HEK293T (cell line): ENCODE measurements around the gene KCNMB4.

Experiments
- CTCF ChIA-PET: fragments of 350-600 bp; formaldehyde crosslinking; extraction: SDS; loops from one replicate; lab custom pipeline; 2021; ENCODE audit warnings: antibody characterized with exemption, inconsistent platforms; lab: Yijun Ruan, JAX
- POLR2A ChIA-PET: fragments of 350-600 bp; formaldehyde crosslinking; extraction: SDS; loops from one replicate; lab custom pipeline; 2020; ENCODE audit warnings: antibody characterized with exemption, inconsistent platforms; lab: Yijun Ruan, JAX
- DNase-seq: peaks from one replicate; pipeline ENCODE4 v3.0.0; 2012; ENCODE audit warnings: mixed read lengths; ENCODE audit errors: extremely low spot score
- ARNT ChIP-seq: fragments of 450-650 bp; IDR thresholded peaks from 2 replicates; pipeline ENCODE4 v1.6.1; 2017; ENCODE audit warnings: mild to moderate bottlenecking
- BHLHE40 ChIP-seq: fragments of 450-650 bp; IDR thresholded peaks from 2 replicates; pipeline ENCODE4 v1.6.1; 2016; ENCODE audit warnings: mild to moderate bottlenecking, moderate library complexity, borderline replicate concordance
- CTBP1 ChIP-seq: fragments of 450-650 bp; IDR thresholded peaks from 2 replicates; pipeline ENCODE4 v1.6.1; 2016; ENCODE audit warnings: borderline replicate concordance
- ELF4 ChIP-seq: fragments of 450-650 bp; IDR thresholded peaks from 2 replicates; pipeline ENCODE4 v1.6.1; 2017; ENCODE audit warnings: antibody characterized with exemption
- FOXA1 ChIP-seq: fragments of 450-650 bp; IDR thresholded peaks from 2 replicates; pipeline ENCODE4 v1.6.1; 2016; ENCODE audit warnings: mild to moderate bottlenecking
- FOXK2 ChIP-seq: fragments of 450-650 bp; IDR thresholded peaks from 2 replicates; pipeline ENCODE4 v1.6.1; 2016; ENCODE audit warnings: mild to moderate bottlenecking
- FOXM1 ChIP-seq: fragments of 450-650 bp; IDR thresholded peaks from 2 replicates; pipeline ENCODE4 v1.6.1; 2017; ENCODE audit warnings: mild to moderate bottlenecking, borderline replicate concordance
- HDGF ChIP-seq: fragments of 450-650 bp; IDR thresholded peaks from 2 replicates; pipeline ENCODE4 v1.6.1; 2017; ENCODE audit warnings: antibody characterized with exemption, borderline replicate concordance
- L3MBTL2 ChIP-seq: fragments of 450-650 bp; conservative IDR thresholded peaks from 2 replicates; pipeline ENCODE4 v1.6.1; 2016; ENCODE audit warnings: mild to moderate bottlenecking
- LEF1 ChIP-seq: fragments of 450-650 bp; IDR thresholded peaks from 2 replicates; pipeline ENCODE4 v1.6.1; 2017; ENCODE audit warnings: mild to moderate bottlenecking, borderline replicate concordance
- NFRKB ChIP-seq: fragments of 450-650 bp; IDR thresholded peaks from 2 replicates; pipeline ENCODE4 v1.6.1; 2016; ENCODE audit warnings: mild to moderate bottlenecking, moderate library complexity
- SP1 ChIP-seq: fragments of 450-650 bp; IDR thresholded peaks from 2 replicates; pipeline ENCODE4 v1.6.1; 2017
- SUZ12 ChIP-seq: fragments of 450-650 bp; IDR thresholded peaks from 2 replicates; pipeline ENCODE4 v1.6.1; 2016; ENCODE audit warnings: mild to moderate bottlenecking
- TARDBP ChIP-seq: fragments of 450-650 bp; IDR thresholded peaks from 2 replicates; pipeline ENCODE4 v1.6.1; 2016
- ZNF384 ChIP-seq: fragments of 450-650 bp; IDR thresholded peaks from 2 replicates; pipeline ENCODE4 v1.6.1; 2016
- TF ChIP-seq, protein P1 (sequence below): fragments of 450-650 bp; IDR thresholded peaks from 2 replicates; pipeline ENCODE4 v1.6.1; 2016

The KCNMB4 gene

DNA sequence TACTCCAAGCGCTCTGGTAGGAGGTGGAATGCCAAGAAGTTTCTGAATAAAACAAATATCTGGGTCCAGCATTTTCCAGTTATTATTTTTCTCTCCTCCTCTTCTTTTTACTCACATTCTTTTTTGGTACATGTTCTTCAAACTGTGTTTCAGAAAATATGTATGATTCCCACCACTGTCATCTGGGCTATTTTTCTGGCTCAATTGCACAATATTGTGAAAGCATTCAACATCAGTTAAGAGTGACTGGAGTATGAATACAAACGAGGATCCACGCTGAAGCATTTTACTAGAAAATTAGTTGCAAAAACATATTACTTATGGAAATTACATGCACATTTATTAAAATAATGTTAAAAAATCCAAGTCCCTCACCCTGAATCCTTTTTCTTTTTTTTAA lies 61.5 kb downstream of the KCNMB4 start:
- DNase-seq = no peak
- TF ChIP-seq ELF4 (no peak), NFRKB (no peak), LEF1 (no peak), FOXM1 (no peak), TARDBP (no peak), SUZ12 (no peak), BHLHE40 (no peak), ARNT (no peak), SP1 (no peak), HDGF (no peak), FOXK2 (no peak), ZNF384 (no peak), L3MBTL2 (no peak)
- TF ChIP-seq, protein P1, sequence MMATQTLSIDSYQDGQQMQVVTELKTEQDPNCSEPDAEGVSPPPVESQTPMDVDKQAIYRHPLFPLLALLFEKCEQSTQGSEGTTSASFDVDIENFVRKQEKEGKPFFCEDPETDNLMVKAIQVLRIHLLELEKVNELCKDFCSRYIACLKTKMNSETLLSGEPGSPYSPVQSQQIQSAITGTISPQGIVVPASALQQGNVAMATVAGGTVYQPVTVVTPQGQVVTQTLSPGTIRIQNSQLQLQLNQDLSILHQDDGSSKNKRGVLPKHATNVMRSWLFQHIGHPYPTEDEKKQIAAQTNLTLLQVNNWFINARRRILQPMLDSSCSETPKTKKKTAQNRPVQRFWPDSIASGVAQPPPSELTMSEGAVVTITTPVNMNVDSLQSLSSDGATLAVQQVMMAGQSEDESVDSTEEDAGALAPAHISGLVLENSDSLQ = no peak
- ChIA-PET POLR2A (no interaction called here), CTCF (no interaction called here)

DNA sequence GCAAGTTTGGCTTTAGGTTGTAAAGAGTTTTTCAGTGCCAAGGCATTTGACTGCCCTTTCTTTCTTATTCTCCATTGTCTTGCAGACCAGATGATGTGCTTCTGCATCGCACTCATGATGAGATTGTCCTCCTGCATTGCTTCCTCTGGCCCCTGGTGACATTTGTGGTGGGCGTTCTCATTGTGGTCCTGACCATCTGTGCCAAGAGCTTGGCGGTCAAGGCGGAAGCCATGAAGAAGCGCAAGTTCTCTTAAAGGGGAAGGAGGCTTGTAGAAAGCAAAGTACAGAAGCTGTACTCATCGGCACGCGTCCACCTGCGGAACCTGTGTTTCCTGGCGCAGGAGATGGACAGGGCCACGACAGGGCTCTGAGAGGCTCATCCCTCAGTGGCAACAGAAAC lies 64.3 kb downstream of the KCNMB4 start:
- POLR2A ChIA-PET = no interaction called here
- no peak for DNase-seq
- TF ChIP-seq LEF1 (no peak), FOXM1 (no peak), SP1 (no peak), BHLHE40 (no peak)
- CTCF ChIA-PET = no interaction called here

DNA sequence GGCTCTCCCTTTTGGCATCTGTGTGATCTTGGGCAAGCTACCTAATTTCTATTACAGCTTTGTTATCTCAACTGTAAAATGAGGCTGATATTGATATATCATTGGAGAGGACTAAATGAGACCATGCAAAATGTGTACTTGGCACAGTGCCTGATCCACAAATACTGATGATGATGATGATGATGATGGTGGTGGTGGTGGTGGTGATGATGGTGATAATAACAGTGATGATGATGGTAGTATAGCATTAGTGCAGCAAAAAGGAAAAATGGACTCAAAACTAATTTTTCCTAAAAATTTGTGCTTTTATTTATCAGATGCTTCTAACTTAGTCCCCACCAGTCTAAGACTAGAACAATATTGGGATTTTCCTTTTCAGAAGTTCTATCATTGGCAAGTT lies 70.7 kb downstream of the KCNMB4 start:
- POLR2A ChIA-PET = no interaction called here
- CTCF ChIA-PET = no interaction called here
- TF ChIP-seq LEF1 (no peak), HDGF (no peak), TARDBP (no peak)
- no peak for DNase-seq

DNA sequence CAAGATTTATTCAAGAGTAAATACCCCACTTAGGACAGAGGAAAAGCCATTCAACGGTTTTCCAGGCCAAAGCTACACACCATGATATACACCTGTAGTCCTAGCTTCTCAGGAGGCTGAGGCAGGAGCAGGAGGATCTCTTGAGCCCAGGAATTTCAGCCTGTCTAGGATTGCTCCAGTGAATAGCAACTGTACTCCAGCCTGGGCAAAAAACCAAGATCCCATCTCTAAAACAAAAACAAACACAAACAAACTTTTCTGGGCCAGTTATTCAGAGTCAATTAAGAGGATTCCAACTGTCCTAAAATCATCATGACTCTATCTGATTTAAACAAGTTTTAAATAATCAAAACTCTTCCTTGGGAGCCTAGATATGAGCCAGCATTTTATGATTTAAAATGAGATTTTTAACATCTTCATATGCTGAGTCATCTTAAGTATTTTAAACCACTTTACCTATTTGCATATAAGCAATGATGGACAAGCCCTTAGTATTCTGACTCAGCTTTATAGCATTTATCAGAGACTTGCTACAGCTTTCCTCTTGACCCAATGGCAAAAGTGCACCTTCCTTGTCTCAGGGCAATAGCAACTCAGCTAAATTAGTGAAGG lies 77.1 kb downstream of the KCNMB4 start:
- TF ChIP-seq L3MBTL2 (no peak), SUZ12 (no peak), FOXM1 (no peak), ZNF384 (no peak), ELF4 (no peak), SP1 (no peak), ARNT (no peak), TARDBP (no peak), FOXK2 (no peak), BHLHE40 (no peak), HDGF (no peak), FOXA1 (no peak), CTBP1 (no peak)
- ChIA-PET POLR2A (no interaction called here), CTCF (interaction anchor here (0.6 to 0.8 kb wide), 2 partner anchors 40 to 699 kb away, joined by 3 read pairs; no protein-coding TSS in a partner anchor)
- DNase-seq = no peak

DNA sequence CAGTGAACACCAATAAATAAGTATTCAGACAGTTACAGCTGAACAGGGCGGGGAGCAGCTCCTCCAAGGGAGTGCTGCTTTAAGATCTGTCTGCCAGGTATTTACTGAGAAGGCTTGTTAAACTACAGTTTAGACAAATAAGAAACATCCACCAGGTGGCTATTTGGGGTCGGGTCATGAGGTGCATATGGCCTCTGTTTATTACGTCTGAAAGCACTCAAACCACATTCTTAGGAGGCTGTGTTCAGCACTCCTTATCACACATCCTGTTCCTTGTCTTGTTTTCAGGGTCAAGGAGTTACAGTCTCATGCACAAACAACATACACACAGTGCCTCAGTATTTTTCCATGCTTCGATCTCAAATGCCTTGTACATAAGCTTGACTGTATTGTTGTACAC lies 78.8 kb downstream of the KCNMB4 start:
- CTCF ChIA-PET = no interaction called here
- DNase-seq = no peak
- POLR2A ChIA-PET = no interaction called here
- TF ChIP-seq NFRKB = no peak
- TF ChIP-seq L3MBTL2 = no peak
- no peak for TF ChIP-seq TARDBP
- TF ChIP-seq FOXA1 = no peak
- no peak for TF ChIP-seq SP1
- TF ChIP-seq FOXK2 = no peak
- no peak for TF ChIP-seq ARNT
- no peak for TF ChIP-seq SUZ12
- TF ChIP-seq LEF1 = no peak

DNA sequence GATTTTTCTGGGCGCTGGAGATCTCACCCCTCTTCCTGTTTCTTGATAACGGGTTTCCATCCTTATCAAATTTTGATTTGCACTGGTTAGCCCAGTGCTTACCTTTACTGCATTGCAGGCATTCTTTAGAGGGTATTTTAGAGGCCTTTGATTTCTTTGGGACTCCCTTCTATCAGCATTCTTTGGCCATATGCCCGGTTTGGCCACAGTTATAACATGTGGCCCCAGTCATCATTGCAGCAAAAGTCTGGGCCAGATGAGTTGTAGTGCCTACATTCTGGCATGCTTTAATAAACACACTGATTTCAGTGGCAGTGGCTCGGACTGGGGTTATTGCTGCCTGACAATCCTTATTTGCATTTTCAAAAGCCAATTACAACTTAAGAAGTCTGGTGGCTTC lies 82.3 kb downstream of the KCNMB4 start:
- ChIA-PET CTCF (no interaction called here), POLR2A (no interaction called here)
- no peak for DNase-seq
- no peak for TF ChIP-seq SP1
- no peak for TF ChIP-seq CTBP1
- no peak for TF ChIP-seq HDGF
- TF ChIP-seq BHLHE40 = no peak
- no peak for TF ChIP-seq ELF4
- no peak for TF ChIP-seq ARNT
- TF ChIP-seq L3MBTL2 = no peak
- TF ChIP-seq TARDBP = no peak
- no peak for TF ChIP-seq LEF1
- TF ChIP-seq FOXM1 = no peak
- no peak for TF ChIP-seq FOXK2
- TF ChIP-seq, protein P1 = no peak
- TF ChIP-seq ZNF384 = no peak
- no peak for TF ChIP-seq SUZ12
- no peak for TF ChIP-seq FOXA1
- TF ChIP-seq NFRKB = no peak

DNA sequence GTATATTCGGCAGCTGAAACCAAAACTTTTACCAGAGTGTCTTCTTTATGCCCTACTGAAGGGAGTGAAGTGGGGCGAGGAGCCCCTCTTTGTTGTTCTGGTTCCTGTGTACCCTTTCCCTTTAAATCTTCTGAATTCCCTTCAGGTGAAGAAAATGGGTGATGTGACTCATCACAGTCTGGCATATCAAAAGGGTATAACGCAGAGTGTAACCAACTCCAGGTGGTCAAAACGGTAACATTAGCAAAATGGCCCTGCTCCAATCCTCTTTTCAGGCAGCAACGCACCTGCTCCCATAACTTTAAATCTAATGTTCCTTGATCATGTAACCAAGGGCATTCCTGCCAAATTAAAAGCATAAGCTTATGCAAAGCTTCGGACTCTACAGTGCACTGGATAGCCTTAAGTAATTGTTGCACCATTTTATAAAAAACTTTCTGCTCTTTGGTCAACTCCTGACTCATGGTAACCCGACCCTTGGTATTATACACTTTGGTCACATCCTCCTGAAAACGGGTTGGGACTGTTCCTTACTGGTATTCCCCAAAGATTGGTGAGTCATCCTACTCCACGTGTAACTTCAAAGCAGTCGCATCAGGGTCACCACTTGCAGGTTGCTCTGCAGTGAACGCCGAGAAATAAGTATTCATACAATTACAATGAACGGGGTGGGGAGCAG lies 83.1 kb downstream of the KCNMB4 start:
- DNase-seq = no peak
- POLR2A ChIA-PET = no interaction called here
- TF ChIP-seq HDGF (no peak), FOXA1 (no peak), SP1 (no peak), FOXM1 (no peak), FOXK2 (no peak), CTBP1 (no peak), BHLHE40 (no peak)
- TF ChIP-seq, protein P1 = no peak
- CTCF ChIA-PET = no interaction called here
